Panc1 (cell line): ENCODE data around the gene ZFP92. TPM values are rescaled to one million over a fixed set of nuclear protein-coding genes. Genes with fewer than 3 reads are reported as not detected.

Experiments used
- ATAC-seq: fragments of 200-7000 bp; cut with Tn5 transposase; 2 replicates; pipeline ENCODE4 v1.9.1; 2020; ENCODE audit warnings: mild to moderate bottlenecking, moderate library complexity
- BruUV-seq: library from RNA; stranded (reverse); fragments of 400-500 nt; replicated peaks from 2 replicates; lab custom pipeline; 2021; lab: Mats Ljungman, UMichigan
- CTCF ChIA-PET: fragments of 300-600 bp; sonication (Branson Sonifier 250); formaldehyde crosslinking; loops from one replicate; lab custom pipeline; 2022; ENCODE audit warnings: antibody characterized with exemption; lab: Charles Lee
- POLR2A ChIA-PET: fragments of 300-600 bp; sonication (Branson Sonifier 250); formaldehyde crosslinking; loops from one replicate; lab custom pipeline; 2022; ENCODE audit warnings: antibody characterized with exemption; lab: Charles Lee
- DNase-seq: peaks from one replicate; pipeline ENCODE4 v3.0.0-alpha.2; 2010; ENCODE audit warnings: low read depth, low spot score
- H3K27ac ChIP-seq: 2 replicates; pipeline ENCODE4 v1.5.1; 2011; ENCODE audit warnings: mild to moderate bottlenecking, low read length, inconsistent platforms
- H3K27me3 ChIP-seq: fragments of 200-500 bp; sonication (Bioruptor generic); 2 replicates; pipeline ENCODE4 v1.6.0; 2014; ENCODE audit warnings: low read length, inconsistent platforms; ENCODE audit not compliant: control insufficient read depth, insufficient read depth
- H3K36me3 ChIP-seq: fragments of 200-500 bp; sonication (Bioruptor generic); 2 replicates; pipeline ENCODE4 v1.5.1; 2014; ENCODE audit warnings: inconsistent platforms, mild to moderate bottlenecking, low read length, moderate library complexity; ENCODE audit not compliant: control insufficient read depth, insufficient read depth
- H3K4me1 ChIP-seq: 2 replicates; pipeline ENCODE4 v1.5.1; 2011; ENCODE audit warnings: inconsistent platforms, mild to moderate bottlenecking, low read length, moderate library complexity; ENCODE audit not compliant: control insufficient read depth, insufficient read depth
- H3K4me3 ChIP-seq, 2 experiments: 2 replicates each; pipeline ENCODE4 v1.5.1; 2011 to 2012; ENCODE audit warnings: low read depth in 2 of 2, low read length in 2 of 2, mild to moderate bottlenecking in 2 of 2, inconsistent platforms in 1 of 2, moderate library complexity in 1 of 2
- H3K9me3 ChIP-seq: fragments of 200-500 bp; sonication (Bioruptor generic); 2 replicates; pipeline ENCODE4 v1.5.1; 2014; ENCODE audit warnings: low read depth, mild to moderate bottlenecking, inconsistent platforms, low read length, moderate library complexity; ENCODE audit not compliant: control insufficient read depth, insufficient read depth
- CTCF ChIP-seq: fragments of 450-650 bp; IDR thresholded peaks from 2 replicates; pipeline ENCODE4 v1.5.1; 2017; ENCODE audit warnings: mild to moderate bottlenecking
- POLR2AphosphoS5 ChIP-seq: IDR thresholded peaks from 2 replicates; pipeline ENCODE4 v1.6.1; 2012; ENCODE audit warnings: mild to moderate bottlenecking, low read depth, low read length, moderate library complexity
- SIN3A ChIP-seq: IDR thresholded peaks from 2 replicates; pipeline ENCODE4 v1.6.1; 2012; ENCODE audit warnings: low read depth, mild to moderate bottlenecking, low read length, moderate library complexity, borderline replicate concordance; ENCODE audit not compliant: insufficient read depth
- TCF7L2 ChIP-seq: IDR thresholded peaks from 2 replicates; pipeline ENCODE4 v1.6.1; 2011; ENCODE audit warnings: mild to moderate bottlenecking, low read depth, low read length, inconsistent platforms
- in situ Hi-C: cut with HindIII; loops from 2 replicates; pipeline ENCODE4 v1.10.0; 2016; ENCODE audit warnings: low sequenced_read_pairs, low pct_unique_long_range_greater_than_20kb
- intact Hi-C: fragments of 100-400 bp; cut with micrococcal nuclease; formaldehyde crosslinking; loops from one replicate; pipeline ENCODE4 v1.10.0; 2022; ENCODE audit not compliant: unreplicated experiment
- total RNA-seq: library from RNA; stranded (reverse); gene quantifications from one replicate; pipeline ENCODE4 v1.2.1, GENCODE V29; 2021; ENCODE audit not compliant: unreplicated experiment
- TF ChIP-seq, protein P1 (sequence below), 2 experiments: IDR thresholded peaks; 2 replicates each; pipeline ENCODE4 v1.6.1; 2011 to 2012; ENCODE audit warnings: low read depth in 2 of 2, control low read depth in 1 of 2, low read length in 1 of 2, mild to moderate bottlenecking in 1 of 2, moderate library complexity in 1 of 2; ENCODE audit not compliant: insufficient read depth in 1 of 2

Gene ZFP92
- total RNA-seq, 1 experiment from 2014 or later: 0.90 TPM

- Histone ChIP-seq H3K9me3 (no peaks in the 10 kb centered on the region), H3K27me3 (no peaks in the 10 kb centered on the region; the same call in 1 of the 2 replicates), H3K4me3 (no peak overlapping the region), H3K27ac (no peak overlapping the region), H3K4me1 (no peaks in the 10 kb centered on the region), H3K36me3 (no peaks in the 10 kb centered on the region)
- intact Hi-C loops (no loop called here), in situ Hi-C loops (no loop called here)
- no peak for ATAC-seq
- no peak for DNase-seq
- CTCF ChIA-PET: no interaction called here
- POLR2A ChIA-PET: no interaction called here
- BruUV-seq: no TSS peak
- TF ChIP-seq, protein P1, sequence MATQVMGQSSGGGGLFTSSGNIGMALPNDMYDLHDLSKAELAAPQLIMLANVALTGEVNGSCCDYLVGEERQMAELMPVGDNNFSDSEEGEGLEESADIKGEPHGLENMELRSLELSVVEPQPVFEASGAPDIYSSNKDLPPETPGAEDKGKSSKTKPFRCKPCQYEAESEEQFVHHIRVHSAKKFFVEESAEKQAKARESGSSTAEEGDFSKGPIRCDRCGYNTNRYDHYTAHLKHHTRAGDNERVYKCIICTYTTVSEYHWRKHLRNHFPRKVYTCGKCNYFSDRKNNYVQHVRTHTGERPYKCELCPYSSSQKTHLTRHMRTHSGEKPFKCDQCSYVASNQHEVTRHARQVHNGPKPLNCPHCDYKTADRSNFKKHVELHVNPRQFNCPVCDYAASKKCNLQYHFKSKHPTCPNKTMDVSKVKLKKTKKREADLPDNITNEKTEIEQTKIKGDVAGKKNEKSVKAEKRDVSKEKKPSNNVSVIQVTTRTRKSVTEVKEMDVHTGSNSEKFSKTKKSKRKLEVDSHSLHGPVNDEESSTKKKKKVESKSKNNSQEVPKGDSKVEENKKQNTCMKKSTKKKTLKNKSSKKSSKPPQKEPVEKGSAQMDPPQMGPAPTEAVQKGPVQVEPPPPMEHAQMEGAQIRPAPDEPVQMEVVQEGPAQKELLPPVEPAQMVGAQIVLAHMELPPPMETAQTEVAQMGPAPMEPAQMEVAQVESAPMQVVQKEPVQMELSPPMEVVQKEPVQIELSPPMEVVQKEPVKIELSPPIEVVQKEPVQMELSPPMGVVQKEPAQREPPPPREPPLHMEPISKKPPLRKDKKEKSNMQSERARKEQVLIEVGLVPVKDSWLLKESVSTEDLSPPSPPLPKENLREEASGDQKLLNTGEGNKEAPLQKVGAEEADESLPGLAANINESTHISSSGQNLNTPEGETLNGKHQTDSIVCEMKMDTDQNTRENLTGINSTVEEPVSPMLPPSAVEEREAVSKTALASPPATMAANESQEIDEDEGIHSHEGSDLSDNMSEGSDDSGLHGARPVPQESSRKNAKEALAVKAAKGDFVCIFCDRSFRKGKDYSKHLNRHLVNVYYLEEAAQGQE (IDR thresholded peaks at IDR 0.05; ENCODE audit: insufficient read depth in 1 of 2, low read depth in 2 of 2, low read length in 1 of 2): no peak
- TF ChIP-seq CTCF (no peak), TCF7L2 (no peak), SIN3A (no peak)
These were observed 3.7 kb downstream of the ZFP92 start for GRCh38 chrX:153414856-153415510.

DNA sequence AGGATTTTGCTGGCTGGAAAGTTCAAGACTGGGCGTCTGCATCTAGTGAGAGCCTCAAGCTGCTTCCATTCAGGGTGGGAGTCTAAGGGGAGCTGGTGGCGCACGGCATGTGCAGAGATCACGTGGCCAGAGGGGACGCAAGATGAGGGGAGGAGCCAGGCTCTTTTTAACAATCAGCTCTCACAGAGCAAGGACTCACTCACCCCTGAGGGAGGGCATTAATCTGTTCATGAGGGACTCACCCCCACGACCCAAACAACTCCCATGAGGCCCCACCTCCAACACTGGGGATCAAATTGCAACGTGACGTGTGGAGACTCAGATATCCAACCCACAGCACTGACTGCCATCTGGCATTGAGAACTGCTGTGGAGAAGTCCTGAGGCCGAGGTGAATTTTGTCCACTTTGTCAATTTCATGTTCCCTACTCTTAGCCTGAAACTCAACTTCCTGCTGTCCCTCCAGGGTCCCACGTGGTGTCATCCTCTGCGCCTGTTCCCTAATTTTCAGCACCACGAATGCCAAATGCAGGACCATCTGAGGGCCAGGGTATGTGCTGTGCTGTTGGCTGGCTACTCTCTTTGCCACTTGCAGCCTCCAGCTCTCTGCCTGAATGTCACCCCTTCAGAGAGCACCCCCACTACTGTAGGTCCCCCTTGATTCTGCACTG lies 5.6 kb downstream of the ZFP92 start:
- no peaks in the 10 kb centered on the region for H3K36me3 ChIP-seq
- CTCF ChIA-PET: no interaction called here
- TF ChIP-seq TCF7L2 (no peak), POLR2AphosphoS5 (no peak), CTCF (no peak), SIN3A (no peak)
- TF ChIP-seq, protein P1 (IDR thresholded peaks at IDR 0.05; ENCODE audit: insufficient read depth in 1 of 2, low read depth in 2 of 2, low read length in 1 of 2): no peak
- H3K4me1 ChIP-seq: no peaks in the 10 kb centered on the region
- no peak for DNase-seq
- intact Hi-C loops (no loop called here), in situ Hi-C loops (no loop called here)
- no peak overlapping the region for H3K4me3 ChIP-seq
- no peaks in the 10 kb centered on the region for H3K9me3 ChIP-seq
- POLR2A ChIA-PET: no interaction called here
- no TSS peak for BruUV-seq
- H3K27me3 ChIP-seq: no peaks in the 10 kb centered on the region; the same call in 1 of the 2 replicates
- no peak for ATAC-seq
- no peak overlapping the region for H3K27ac ChIP-seq
